HG02759 (cell line): ENCODE data around the gene TMEM63A.
"Not testable (repeated sequence)": the region's sequence is repeated elsewhere in the genome, so short reads cannot be mapped to it uniquely, and the experiment has no call there.

ENCODE experiments used
- ATAC-seq: cut with Tn5 transposase; IDR thresholded peaks from one replicate; pipeline ENCODE4 v1.9.1; 2021; ENCODE audit warnings: mild to moderate bottlenecking, moderate library complexity; ENCODE audit not compliant: unreplicated experiment

Gene TMEM63A

DNA sequence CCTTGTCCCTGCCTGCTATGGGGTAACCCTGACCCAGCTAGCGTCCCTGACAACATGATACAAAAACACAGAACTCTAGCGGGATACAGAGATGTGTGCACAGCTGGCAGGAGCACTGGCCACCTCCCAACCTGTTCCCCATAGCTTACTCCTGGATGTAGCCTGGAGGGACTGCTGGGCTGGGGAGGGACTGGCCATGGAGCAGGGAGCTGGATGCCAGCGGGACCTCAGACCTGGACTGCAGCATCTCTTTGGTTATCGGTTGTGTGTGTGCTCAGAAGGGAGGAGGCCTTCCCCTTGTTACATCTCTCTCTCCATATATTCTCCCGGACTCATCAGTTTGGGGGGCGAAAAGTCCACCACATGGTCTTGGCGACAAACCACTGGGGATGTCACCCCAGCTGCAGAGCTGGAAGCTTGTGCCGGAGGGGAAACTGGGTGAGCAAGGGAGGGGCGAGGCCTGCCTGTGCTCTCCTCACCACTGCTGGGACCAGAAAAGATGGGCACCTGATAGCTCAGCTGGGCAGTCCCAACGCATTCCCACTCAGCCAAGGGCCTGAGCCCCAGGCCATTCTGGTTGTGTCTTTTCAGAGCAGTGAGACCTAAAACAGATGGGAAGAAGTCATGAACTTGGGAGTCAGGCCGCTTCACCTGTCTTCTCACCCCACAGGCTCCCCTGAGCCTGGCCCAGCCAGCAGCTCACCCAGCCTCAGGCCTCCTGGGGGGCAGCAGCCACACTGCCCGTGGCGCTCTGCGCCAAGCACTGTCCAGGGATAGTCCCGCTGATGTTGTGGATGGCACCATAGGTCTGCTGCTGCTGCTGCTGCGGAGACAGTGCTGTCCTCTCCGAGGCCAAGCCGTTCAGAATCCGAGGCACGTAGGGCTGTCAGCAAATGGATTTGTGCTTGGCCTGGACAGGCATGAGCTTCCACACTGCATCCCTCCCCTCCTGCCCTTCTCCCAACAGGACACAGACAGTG is 35.6 kb downstream of the TMEM63A start:
- no peak for ATAC-seq

DNA sequence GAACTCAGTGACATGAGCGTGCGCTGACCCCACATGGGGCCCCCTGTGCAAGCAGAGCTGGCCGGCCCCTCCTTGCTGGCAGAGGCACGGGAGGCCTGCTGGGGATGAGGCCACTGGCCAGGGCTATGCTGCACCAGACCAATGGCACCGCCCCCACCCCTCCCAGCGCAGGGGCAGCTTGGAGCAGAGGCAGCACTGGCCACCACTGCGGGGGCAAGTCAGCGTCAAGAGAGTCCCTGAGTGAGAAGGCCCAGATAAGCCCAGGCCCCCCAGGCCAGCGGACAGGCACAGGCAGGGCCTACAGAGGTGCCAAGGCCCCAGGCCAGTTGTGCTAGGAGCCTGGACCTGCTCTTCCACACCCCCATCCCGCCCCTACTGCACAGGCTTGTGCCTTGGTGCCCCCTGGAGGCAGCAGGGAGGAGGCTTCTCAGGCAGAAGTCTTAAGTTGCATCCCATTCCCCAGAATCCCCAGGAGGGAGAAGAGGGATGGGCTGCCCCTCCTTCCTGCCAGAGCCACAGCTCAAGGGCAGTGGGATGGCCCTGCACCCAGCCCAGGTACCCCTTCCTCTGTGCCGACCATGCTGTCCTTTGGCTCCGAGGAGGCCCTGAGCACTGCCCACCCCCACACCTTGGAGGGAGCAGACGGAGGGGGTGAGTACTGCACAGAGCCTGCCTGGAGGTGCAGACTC is 36.5 kb downstream of the TMEM63A start:
- ATAC-seq: no peak

DNA sequence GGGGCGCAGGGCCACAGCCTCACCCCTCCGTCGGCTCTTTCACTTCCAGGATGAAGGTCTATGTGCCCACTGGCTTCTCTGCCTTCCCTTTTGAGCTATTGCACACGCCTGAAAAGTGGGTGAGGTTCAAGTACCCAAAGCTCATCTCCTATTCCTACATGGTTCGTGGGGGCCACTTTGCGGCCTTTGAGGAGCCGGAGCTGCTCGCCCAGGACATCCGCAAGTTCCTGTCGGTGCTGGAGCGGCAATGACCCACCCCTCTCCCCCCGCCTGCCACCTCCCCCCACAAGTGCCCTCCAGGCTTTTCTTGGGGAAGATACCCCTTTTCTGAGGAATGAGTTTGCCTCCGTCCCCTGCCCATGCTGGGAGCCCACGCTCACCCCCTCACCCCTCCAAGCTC is 37.1 kb downstream of the TMEM63A start:
- ATAC-seq: no peak

- ATAC-seq: no peak
These were observed 37.7 kb downstream of the TMEM63A start for GRCh38 chr1:225844236-225845061.

DNA sequence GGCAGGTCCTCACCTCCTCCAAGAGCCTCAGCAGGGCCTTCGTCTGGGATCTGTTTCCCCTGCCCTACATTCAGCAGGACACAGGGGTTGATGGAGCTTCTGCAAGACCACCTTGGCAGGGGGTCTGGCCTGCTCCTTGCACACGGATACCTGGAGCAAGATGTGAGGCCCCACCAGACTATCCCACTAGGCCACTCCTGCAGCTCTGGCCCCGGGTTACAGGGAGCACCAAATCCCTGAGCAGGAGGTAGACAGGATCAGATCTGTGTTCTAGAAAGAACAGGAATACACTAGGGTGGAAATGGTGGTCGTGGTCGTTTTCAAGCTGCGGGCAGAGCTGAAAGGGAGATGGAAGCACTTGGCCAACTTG is 38.8 kb downstream of the TMEM63A start:
- no peak for ATAC-seq

DNA sequence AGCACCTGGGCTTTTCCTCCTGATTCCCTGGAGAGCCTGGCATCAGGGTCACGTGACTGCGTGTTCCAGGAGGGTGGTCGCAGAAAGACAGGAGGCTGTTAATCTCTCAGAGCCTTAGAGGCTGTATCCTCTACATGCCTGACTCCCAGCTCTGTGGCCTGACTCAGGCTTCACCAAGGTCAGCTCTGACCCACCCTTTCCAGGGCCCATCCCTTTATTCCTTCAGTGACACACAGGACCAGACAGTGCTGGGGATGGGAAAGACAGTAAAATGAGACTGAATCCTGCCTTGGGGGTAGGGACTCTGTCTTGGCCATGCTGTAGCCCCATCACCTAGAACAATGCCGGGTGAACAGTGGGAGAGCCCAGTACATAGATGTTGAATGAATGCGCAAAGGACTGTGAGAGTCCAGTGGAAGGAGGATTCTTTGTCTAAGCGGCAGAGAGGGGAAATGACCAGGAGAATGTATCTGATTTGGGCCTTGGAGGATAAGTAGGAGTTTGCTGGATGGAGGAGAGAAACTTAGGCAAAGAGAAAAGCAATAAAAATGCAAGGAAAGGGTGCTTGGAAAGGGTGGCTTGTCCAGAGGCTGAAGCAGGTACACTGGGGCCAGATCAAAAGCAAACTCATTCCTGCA is 39.3 kb downstream of the TMEM63A start:
- ATAC-seq: no peak

DNA sequence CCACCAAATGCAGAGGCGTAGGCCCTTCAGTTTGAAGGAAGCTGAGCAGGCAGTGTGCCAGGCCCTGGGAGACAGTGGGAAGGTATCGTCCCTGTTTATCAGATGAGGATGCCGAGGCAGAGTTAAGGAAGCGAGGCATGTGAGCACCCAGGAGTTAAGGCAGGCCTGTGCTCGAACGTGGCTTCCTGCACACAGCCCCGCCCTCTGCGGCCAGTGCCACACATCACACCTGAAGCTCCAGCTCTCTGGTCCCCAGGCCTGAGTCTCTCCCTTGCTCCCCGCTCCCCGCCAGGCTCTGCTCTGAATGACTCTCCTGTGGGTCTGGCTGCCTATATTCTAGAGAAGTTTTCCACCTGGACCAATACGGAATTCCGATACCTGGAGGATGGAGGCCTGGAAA is 40.1 kb downstream of the TMEM63A start:
- no peak for ATAC-seq

GRCh38 chr1:225840713-225841112 is 41.5 kb downstream of the TMEM63A start:
- ATAC-seq: no peak

GRCh38 chr1:225840223-225840610 is 42.0 kb downstream of the TMEM63A start:
- ATAC-seq: no peak

DNA sequence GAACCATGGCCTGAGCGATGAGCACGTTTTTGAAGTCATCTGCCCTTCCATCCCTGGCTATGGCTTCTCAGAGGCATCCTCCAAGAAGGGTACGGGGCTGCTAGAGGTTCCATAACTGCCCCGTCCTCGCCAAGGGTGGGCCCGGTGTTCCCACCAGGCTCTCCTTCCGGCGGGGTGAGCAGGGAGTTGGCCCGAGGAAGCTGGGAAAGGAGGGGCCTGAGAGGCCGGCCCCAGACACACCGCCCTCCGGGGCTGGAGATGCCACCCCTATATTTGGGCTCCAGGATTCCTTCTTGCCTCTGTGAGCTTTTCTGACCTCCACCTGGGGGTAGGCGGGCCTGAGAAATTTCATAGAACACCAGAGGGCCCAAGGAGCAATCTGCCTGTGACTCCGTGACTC is 43.4 kb downstream of the TMEM63A start:
- no peak for ATAC-seq

- not testable (repeated sequence) for ATAC-seq
These were observed 45.9 kb downstream of the TMEM63A start for GRCh38 chr1:225836296-225836695.

GRCh38 chr1:225835856-225836255 is 46.3 kb downstream of the TMEM63A start:
- ATAC-seq: no peak

GRCh38 chr1:225834417-225835329 is 47.5 kb downstream of the TMEM63A start:
- ATAC-seq: no peak

DNA sequence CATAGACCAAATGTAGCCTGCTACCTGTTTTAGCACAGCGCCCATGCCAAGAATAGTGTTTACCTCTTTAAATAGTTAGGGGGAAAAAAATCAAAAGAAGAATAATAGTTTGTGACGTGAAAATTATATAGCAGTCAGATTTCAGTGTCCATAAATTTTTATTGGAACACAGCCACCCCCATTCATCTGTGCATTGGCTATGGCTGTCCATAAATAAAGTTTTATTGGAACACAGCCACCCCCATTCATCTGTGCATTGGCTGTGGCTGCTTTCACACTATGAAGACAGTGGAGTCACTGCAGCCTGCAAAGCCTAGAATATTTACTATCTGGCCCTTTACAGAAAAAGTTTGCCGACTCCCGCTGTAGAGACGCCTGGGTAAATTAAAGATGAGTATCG is 51.3 kb downstream of the TMEM63A start:
- no peak for ATAC-seq

- ATAC-seq: no peak
These were observed 53.4 kb downstream of the TMEM63A start for GRCh38 chr1:225828706-225829345.

DNA sequence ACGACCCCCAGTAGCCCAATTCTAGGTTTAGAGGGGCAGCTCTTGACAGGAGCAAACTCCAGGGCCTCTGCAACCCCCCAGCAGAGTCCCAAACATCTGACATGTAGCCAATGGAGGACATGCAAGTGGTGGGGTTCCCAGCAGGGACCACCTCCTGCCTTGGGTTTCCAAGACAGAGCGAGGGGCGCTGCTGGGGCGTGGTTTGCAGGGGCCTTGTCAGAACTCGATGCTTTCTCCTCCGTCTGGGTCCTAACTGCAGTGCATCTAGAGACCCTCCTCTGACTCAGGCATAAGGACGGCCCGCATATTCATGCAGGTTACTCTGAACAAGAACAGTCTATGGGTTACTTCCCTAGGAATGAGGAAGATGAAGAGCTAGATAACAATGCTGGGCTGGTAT is 55.1 kb downstream of the TMEM63A start:
- no peak for ATAC-seq

DNA sequence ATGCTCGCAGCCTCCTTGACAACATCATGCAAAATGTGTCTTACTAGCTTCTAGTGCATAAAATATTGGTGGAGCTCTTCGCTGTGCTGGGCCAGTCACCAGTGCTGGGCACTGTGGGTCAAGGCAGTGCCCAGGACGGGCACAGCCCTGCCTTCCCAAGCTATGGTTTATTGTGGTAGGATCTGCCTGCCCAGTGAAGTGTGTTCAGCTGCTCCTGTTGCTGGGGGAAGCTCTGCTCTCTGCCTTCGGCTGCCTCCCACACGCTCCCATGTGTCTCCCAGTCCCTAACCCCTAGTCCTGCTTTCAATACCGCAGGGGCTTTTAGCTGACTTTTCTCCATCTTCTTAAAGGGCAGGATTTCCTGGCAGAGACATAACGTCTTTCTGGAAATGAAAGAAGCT is 56.6 kb downstream of the TMEM63A start:
- ATAC-seq: no peak

DNA sequence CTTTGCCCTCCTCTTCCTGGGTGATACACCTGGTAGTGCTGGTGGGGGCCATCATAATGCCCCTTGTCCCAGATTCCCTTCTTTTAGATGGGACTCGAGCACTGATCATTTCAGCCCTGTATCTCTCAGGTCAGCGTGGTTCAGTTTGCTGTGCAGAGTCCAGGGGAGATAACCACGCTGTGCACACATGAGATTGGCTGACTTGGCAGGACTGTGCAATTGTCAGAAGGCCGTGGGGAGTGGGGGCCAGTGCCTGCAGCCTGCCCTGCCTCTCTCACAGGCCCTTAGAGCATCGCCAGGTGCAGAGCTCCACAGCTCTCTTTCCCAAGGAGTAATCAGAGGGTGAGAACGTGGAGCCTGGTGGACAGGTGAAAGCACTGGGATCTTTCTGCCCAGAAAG is 57.1 kb downstream of the TMEM63A start:
- no peak for ATAC-seq

DNA sequence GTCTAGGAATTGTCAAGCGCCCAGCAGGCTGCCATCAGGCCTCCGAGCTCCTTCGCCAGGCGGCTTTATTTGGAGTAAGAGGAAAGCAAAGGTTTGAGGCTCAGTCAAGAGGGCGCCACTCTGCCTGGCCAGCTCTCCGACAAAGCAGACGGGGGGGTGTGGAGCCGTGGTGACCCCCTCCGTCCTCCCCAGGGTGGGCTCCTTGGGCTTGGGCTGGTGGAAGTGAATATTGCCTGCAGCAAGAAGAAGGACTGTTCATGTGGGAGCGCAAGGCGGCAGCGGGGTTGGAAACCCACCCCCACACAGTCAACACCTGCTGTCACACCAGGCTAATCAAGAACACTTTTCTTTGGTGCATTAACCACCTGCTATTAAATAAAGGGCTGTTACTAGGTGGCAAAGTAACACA is 57.6 kb downstream of the TMEM63A start:
- no peak for ATAC-seq
